Endothelial cell of umbilical vein (primary cell): Measurements from ENCODE around the gene CALHM6. TPM values are rescaled to one million over a fixed set of nuclear protein-coding genes. Genes with fewer than 3 reads are reported as not detected.

Experiments
- BruUV-seq: library from RNA; stranded (reverse); fragments of 400-500 nt; replicated peaks from 2 replicates; lab custom pipeline; 2021; lab: Mats Ljungman, UMichigan
- CTCF ChIA-PET: fragments of 300-600, 350-600 bp; sonication (Branson Sonifier 250); formaldehyde crosslinking; loops from one replicate; lab custom pipeline; 2021; ENCODE audit warnings: antibody characterized with exemption, inconsistent platforms; lab: Charles Lee
- POLR2A ChIA-PET: fragments of 300-600, 350-600 bp; sonication (Branson Sonifier 250); formaldehyde crosslinking; loops from one replicate; lab custom pipeline; 2021; ENCODE audit warnings: antibody characterized with exemption, inconsistent platforms; lab: Charles Lee
- DNase-seq: peaks from one replicate; pipeline ENCODE4 v3.0.0-alpha.2; 2011; ENCODE audit warnings: low read depth, low spot score
- FAIRE-seq: peaks from 2 replicates; lab custom pipeline; 2011; peaks lifted over from hg19 to GRCh38; lab: Jason Lieb, UNC
- H2AFZ ChIP-seq: 2 replicates; pipeline ENCODE4 v1.6.0; 2012; ENCODE audit warnings: low read depth, low read length, control low read depth, inconsistent platforms
- H3K27ac ChIP-seq: 2 replicates; pipeline ENCODE4 v1.5.1; 2011; ENCODE audit warnings: low read depth, mild to moderate bottlenecking, control low read depth, low read length, moderate library complexity; ENCODE audit not compliant: insufficient read depth
- H3K27me3 ChIP-seq, 2 experiments: 2 replicates each; pipeline versions ENCODE4 v1.6.0 to v1.6.1; 2011; ENCODE audit warnings: low read length in 2 of 2, mixed read lengths in 1 of 2; ENCODE audit not compliant: control insufficient read depth in 2 of 2, insufficient read depth in 2 of 2
- H3K36me3 ChIP-seq, 2 experiments: 2 replicates in 1 of 2; 3 replicates in 1 of 2; pipeline ENCODE4 v1.5.1; 2011; ENCODE audit warnings: low read length in 2 of 2, mild to moderate bottlenecking in 1 of 2, moderate library complexity in 1 of 2; ENCODE audit not compliant: control insufficient read depth in 2 of 2, insufficient read depth in 2 of 2; ENCODE audit errors: extremely low read depth in 1 of 2
- H3K4me1 ChIP-seq: 3 replicates; pipeline ENCODE4 v1.5.1; 2011; ENCODE audit warnings: mild to moderate bottlenecking, low read length; ENCODE audit not compliant: control insufficient read depth, insufficient read depth; ENCODE audit errors: extremely low read depth
- H3K4me2 ChIP-seq: 2 replicates; pipeline ENCODE4 v1.6.1; 2011; ENCODE audit warnings: low read length, control low read depth, mixed read lengths; ENCODE audit not compliant: insufficient read depth
- H3K4me3 ChIP-seq, 3 experiments: fragments of 200-600 bp in 1 of 3; sonication (generic), shearing (Covaris generic) in 1 of 3; replicated peaks in 1 of 3; 2 replicates each; pipeline ENCODE4 v1.5.1; 2011 to 2016; ENCODE audit warnings: control low read depth in 3 of 3, low read length in 3 of 3, mild to moderate bottlenecking in 2 of 3, inconsistent platforms in 1 of 3, low read depth in 1 of 3, moderate library complexity in 1 of 3; ENCODE audit not compliant: insufficient read depth in 1 of 3
- H3K79me2 ChIP-seq: 2 replicates; pipeline ENCODE4 v1.6.0; 2012; ENCODE audit warnings: low read length, inconsistent platforms; ENCODE audit not compliant: control insufficient read depth, insufficient read depth
- H3K9ac ChIP-seq: replicated peaks from 2 replicates; pipeline ENCODE3; 2011; ENCODE audit warnings: low read length, control low read depth; ENCODE audit not compliant: insufficient read depth; ENCODE audit errors: extremely low read depth
- H3K9me1 ChIP-seq: replicated peaks from 3 replicates; pipeline ENCODE4 v1.6.0; 2011; ENCODE audit warnings: mild to moderate bottlenecking, low read length; ENCODE audit not compliant: control insufficient read depth, insufficient read depth; ENCODE audit errors: extremely low read depth
- H3K9me3 ChIP-seq: replicated peaks from 2 replicates; pipeline ENCODE4 v1.5.1; 2012; ENCODE audit warnings: low read length, inconsistent platforms; ENCODE audit not compliant: control insufficient read depth, insufficient read depth
- H4K20me1 ChIP-seq: replicated peaks from 2 replicates; pipeline ENCODE3; 2011; ENCODE audit warnings: mild to moderate bottlenecking, low read length; ENCODE audit not compliant: control insufficient read depth, insufficient read depth; ENCODE audit errors: extremely low read depth
- CTCF ChIP-seq, 2 donors: IDR thresholded peaks; 1 replicate in 1 of 2; 2 replicates in 1 of 2; pipeline ENCODE4 v1.5.1; 2011; ENCODE audit warnings: low read length in 2 of 2, mild to moderate bottlenecking in 2 of 2, moderate library complexity in 2 of 2, control low read depth in 1 of 2, inconsistent platforms in 1 of 2, low read depth in 1 of 2; ENCODE audit not compliant: insufficient read depth in 1 of 2; ENCODE audit errors: extremely low read depth in 1 of 2
- POLR2A ChIP-seq: IDR thresholded peaks from 2 replicates; pipeline ENCODE4 v1.6.1; 2012; ENCODE audit warnings: low read depth, mild to moderate bottlenecking, control low read depth, low read length
- dilution Hi-C: fragments of 300-500 bp; cut with MboI; formaldehyde crosslinking; loops from one replicate; pipeline ENCODE4 v1.15.0; 2019; ENCODE audit warnings: low sequenced_read_pairs; ENCODE audit not compliant: extremely low pct_ligation_motif_present
- intact Hi-C: fragments of 100-400 bp; cut with micrococcal nuclease; formaldehyde crosslinking; loops from one replicate; pipeline ENCODE4 v1.10.0; 2022
- polyA plus RNA-seq, 4 experiments: library from polyadenylated mRNA; depleted of rRNA in 3 of 4; stranded (reverse) in 3 of 4; unstranded in 1 of 4; fragments of >200 nt; gene quantifications; 2 replicates each; pipeline versions ENCODE4 v1.2.1 to v1.2.3, GENCODE V29; 2011 to 2012; ENCODE audit warnings: missing spikeins in 1 of 4
- total RNA-seq: library from RNA; stranded (reverse); gene quantifications from 2 replicates; pipeline ENCODE4 v1.2.3, GENCODE V29; 2021

The CALHM6 gene
- total and polyA plus RNA-seq, 2 donors (not counting 3 experiments of a cell fraction or from before 2014, with no cell fraction given): 0.08 TPM; not detected in 1

GRCh38 chr6:116444092-116444491 lies 17.1 kb upstream of the CALHM6 start:
- dilution Hi-C loops: no loop called here
- POLR2A ChIA-PET: no interaction called here

More at GRCh38 chr6:116444092-116444491, 17.1 kb upstream of the CALHM6 start:
- H4K20me1 ChIP-seq: no peaks in the 10 kb centered on the region
- H3K27ac ChIP-seq: no peak overlapping the region
- H3K9ac ChIP-seq: no peak overlapping the region
- intact Hi-C loops: loop anchor here (2.0 to 5.0 kb wide), 2 partner anchors 89 to 157 kb away; no protein-coding TSS in a partner anchor
- no TSS peak for BruUV-seq
- FAIRE-seq (no peak), DNase-seq (peak; percentile 44)
- no peak overlapping the region for H3K4me3 ChIP-seq
- peaks cover 3% of the 10 kb centered on the region for H3K4me1 ChIP-seq
- no peaks in the 10 kb centered on the region for H3K9me1 ChIP-seq
- no peak overlapping the region for H2AFZ ChIP-seq
- H3K9me3 ChIP-seq: no peaks in the 10 kb centered on the region
- no peaks in the 10 kb centered on the region for H3K79me2 ChIP-seq
- no peaks in the 10 kb centered on the region for H3K27me3 ChIP-seq
- CTCF ChIA-PET: interaction anchor here (0.6 to 4.4 kb wide), 13 partner anchors 10 to 226 kb away, joined by 3 to 36 read pairs (median 5); partner anchors contain the start of genes CALHM5 and DSE
- no peak overlapping the region for H3K4me2 ChIP-seq
- TF ChIP-seq POLR2A: no peak
- TF ChIP-seq CTCF (IDR thresholded peaks at IDR 0.05; ENCODE audit: extremely low read depth in 1 of 2, insufficient read depth in 1 of 2, low read depth in 1 of 2, low read length in 2 of 2): peak; percentile 31 to 48
- no peaks in the 10 kb centered on the region for H3K36me3 ChIP-seq
